Measurements from ENCODE around the gene EYA2. TPM values are rescaled to one million over a fixed set of nuclear protein-coding genes. Genes with fewer than 3 reads are reported as not detected.

EYA2 gene, protein sequence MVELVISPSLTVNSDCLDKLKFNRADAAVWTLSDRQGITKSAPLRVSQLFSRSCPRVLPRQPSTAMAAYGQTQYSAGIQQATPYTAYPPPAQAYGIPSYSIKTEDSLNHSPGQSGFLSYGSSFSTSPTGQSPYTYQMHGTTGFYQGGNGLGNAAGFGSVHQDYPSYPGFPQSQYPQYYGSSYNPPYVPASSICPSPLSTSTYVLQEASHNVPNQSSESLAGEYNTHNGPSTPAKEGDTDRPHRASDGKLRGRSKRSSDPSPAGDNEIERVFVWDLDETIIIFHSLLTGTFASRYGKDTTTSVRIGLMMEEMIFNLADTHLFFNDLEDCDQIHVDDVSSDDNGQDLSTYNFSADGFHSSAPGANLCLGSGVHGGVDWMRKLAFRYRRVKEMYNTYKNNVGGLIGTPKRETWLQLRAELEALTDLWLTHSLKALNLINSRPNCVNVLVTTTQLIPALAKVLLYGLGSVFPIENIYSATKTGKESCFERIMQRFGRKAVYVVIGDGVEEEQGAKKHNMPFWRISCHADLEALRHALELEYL
- not detected in 2 replicates for total RNA-seq

DNA sequence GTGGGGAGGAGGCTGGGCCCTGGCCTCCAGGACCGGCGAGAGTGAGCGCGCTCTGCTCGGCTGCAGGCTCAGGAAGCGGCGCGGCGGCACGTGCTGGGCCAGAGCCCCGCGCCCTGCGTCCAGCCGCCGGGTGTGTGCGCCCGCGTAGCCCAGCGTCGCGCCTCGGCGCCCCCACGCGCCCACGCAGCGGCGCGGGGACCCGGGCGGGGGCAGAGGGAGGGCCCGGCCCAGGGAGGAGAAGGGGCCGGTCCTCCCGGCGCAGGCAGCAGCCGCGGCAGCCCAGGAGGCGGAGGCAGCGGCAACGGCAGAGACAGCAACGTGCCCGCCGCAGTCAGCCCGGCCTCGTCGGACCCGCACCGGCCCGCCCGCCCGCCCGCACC is at the start of gene EYA2:
Gene EYA2, plus strand, starts transcription at position 265 of the 380 bp plus-strand sequence. CDS start 95,168 bp downstream, outside the sequence.
- H3K27me3 ChIP-seq (ENCODE audit: control insufficient read depth, insufficient read depth, low read length) = peaks cover 37% of the 10 kb centered on the region
- TF ChIP-seq CTCF (IDR thresholded peaks at IDR 0.05; ENCODE audit: insufficient read depth, low read length, poor library complexity, severe bottlenecking) = no peak
- no peak for DNase-seq (ENCODE audit: low read depth)
- H3K36me3 ChIP-seq (ENCODE audit: control insufficient read depth, insufficient read depth, low read length) = no peaks in the 10 kb centered on the region
- no peak within 1 kb of the TSS for H3K4me3 ChIP-seq (ENCODE audit: low read depth, low read length)

- no peak for TF ChIP-seq CTCF (IDR thresholded peaks at IDR 0.05; ENCODE audit: insufficient read depth, low read length, poor library complexity, severe bottlenecking)
- no peak for DNase-seq (ENCODE audit: low read depth)
- H3K4me3 ChIP-seq (ENCODE audit: low read depth, low read length) = no peak overlapping the region
- no peaks in the 10 kb centered on the region for H3K36me3 ChIP-seq (ENCODE audit: control insufficient read depth, insufficient read depth, low read length)
- no peaks in the 10 kb centered on the region for H3K27me3 ChIP-seq (ENCODE audit: control insufficient read depth, insufficient read depth, low read length)
Observed at GRCh38 chr20:46844965-46845364, 49.7 kb upstream of the EYA2 start.

DNA sequence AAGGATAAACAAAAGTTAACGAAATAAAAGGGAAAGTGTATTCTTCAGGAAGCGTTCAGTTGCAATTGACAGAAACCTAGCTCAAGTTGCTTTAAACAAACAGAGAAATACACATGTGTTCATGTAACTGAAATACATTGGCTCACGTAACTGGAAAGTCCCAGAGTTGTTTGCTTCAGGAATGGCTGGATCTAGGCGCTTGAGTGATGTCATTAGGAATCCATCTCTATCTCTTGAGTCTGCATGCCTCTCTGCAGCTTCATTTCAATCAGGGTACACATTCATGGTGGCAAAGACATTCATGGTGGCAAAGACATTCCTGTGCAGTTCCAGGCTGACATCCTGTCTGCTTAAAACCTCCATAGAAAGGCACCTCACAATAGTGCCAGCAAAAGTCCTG is 45.4 kb upstream of the EYA2 start:
- no peak for TF ChIP-seq CTCF (IDR thresholded peaks at IDR 0.05; ENCODE audit: insufficient read depth, low read length, poor library complexity, severe bottlenecking)
- DNase-seq (ENCODE audit: low read depth) = no peak
- H3K36me3 ChIP-seq (ENCODE audit: control insufficient read depth, insufficient read depth, low read length) = no peaks in the 10 kb centered on the region
- no peaks in the 10 kb centered on the region for H3K27me3 ChIP-seq (ENCODE audit: control insufficient read depth, insufficient read depth, low read length)
- H3K4me3 ChIP-seq (ENCODE audit: low read depth, low read length) = no peak overlapping the region

DNA sequence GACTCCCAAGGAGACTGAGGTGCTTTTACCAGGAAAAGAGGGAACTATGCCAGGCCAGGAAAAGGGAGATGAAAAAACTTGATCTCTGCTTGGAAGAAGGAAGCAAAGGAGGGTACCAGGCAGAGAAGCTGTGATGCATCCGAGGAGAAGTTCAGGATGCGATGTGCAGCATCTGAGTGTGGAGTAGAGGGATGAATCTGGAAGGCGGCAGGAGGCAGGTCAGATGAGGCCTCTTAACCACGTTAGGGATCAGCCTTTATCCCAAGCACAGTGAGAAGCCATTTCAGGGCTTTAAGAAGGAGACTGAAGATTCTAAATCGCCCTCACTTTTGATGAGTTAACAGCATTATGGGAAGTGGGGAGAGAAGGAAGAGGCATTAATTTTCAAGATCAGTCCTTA is 44.9 kb upstream of the EYA2 start:
- no peak for TF ChIP-seq CTCF (IDR thresholded peaks at IDR 0.05; ENCODE audit: insufficient read depth, low read length, poor library complexity, severe bottlenecking)
- H3K27me3 ChIP-seq (ENCODE audit: control insufficient read depth, insufficient read depth, low read length) = no peaks in the 10 kb centered on the region

DNA sequence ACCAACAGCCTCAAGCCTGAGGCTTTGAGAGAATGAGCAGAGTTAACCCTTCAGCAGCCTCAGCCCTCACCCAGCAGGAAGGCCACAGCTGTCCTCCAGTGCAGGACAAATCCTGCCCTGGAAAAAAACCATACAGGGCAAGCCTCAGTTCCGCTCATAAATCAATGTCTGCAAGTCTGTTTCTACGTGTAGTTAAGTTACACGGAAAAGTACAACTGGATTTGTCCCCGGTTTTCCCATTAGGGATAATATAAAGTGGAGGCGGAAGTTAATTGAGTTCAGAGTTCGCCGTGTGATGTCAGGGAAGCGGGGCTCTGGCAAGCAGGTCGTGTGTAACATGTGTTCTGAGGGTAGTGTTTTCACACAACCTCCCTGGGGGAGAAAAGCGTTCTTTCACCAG is 44.2 kb upstream of the EYA2 start:
- DNase-seq (ENCODE audit: low read depth) = no peak
- Histone ChIP-seq H3K27me3 (ENCODE audit: control insufficient read depth, insufficient read depth, low read length) (no peaks in the 10 kb centered on the region), H3K36me3 (ENCODE audit: control insufficient read depth, insufficient read depth, low read length) (no peaks in the 10 kb centered on the region), H3K4me3 (ENCODE audit: low read depth, low read length) (no peak overlapping the region)
- TF ChIP-seq CTCF (IDR thresholded peaks at IDR 0.05; ENCODE audit: insufficient read depth, low read length, poor library complexity, severe bottlenecking) = no peak

More for the DNA sequence above, 44.9 kb upstream of the EYA2 start:
- DNase-seq (ENCODE audit: low read depth) = no peak
- no peaks in the 10 kb centered on the region for H3K36me3 ChIP-seq (ENCODE audit: control insufficient read depth, insufficient read depth, low read length)
- H3K4me3 ChIP-seq (ENCODE audit: low read depth, low read length) = no peak overlapping the region

Data from kidney epithelial cell (primary cell).